ENCODE results near the gene BATF.

GRCh38 chr14:75476274-75476995 lies 45.8 kb upstream of the BATF start:
- TF ChIP-seq POLR2A (IDR thresholded peaks at IDR 0.05; ENCODE audit: low read length): no peak
- no peak for TF ChIP-seq GATA1 (IDR thresholded peaks at IDR 0.05; ENCODE audit: low read depth, low read length)

All from erythroblast (primary cell).